Fibroblast of skin of scalp (primary cell): ENCODE data around the gene KDM7A.
"Not testable (repeated sequence)": the region's sequence is repeated elsewhere in the genome, so short reads cannot be mapped to it uniquely, and the experiment has no call there.

Source experiments
- DNase-seq: peaks from one replicate; pipeline ENCODE4 v3.0.0-alpha.2; 2013

The KDM7A gene

GRCh38 chr7:140156460-140157080 is 20.2 kb downstream of the KDM7A start:
- DNase-seq = no peak

GRCh38 chr7:140155428-140155827 is 21.4 kb downstream of the KDM7A start:
- DNase-seq = no peak

GRCh38 chr7:140153666-140154161 is 23.1 kb downstream of the KDM7A start:
- DNase-seq = no peak

- no peak for DNase-seq
Measured at GRCh38 chr7:140146574-140146973, 30.2 kb downstream of the KDM7A start.

- DNase-seq = no peak
Measured at GRCh38 chr7:140145709-140146108, 31.1 kb downstream of the KDM7A start.

GRCh38 chr7:140144821-140145220 is 32.0 kb downstream of the KDM7A start:
- DNase-seq = no peak

- DNase-seq = no peak
Measured at GRCh38 chr7:140143997-140144396, 32.8 kb downstream of the KDM7A start.

GRCh38 chr7:140142031-140142430 is 34.8 kb downstream of the KDM7A start:
- DNase-seq = no peak

- no peak for DNase-seq
Measured at GRCh38 chr7:140141256-140141655, 35.5 kb downstream of the KDM7A start.

GRCh38 chr7:140137078-140137477 is 39.7 kb downstream of the KDM7A start:
- no peak for DNase-seq

GRCh38 chr7:140136073-140136472 is 40.7 kb downstream of the KDM7A start:
- no peak for DNase-seq

- no peak for DNase-seq
Measured at GRCh38 chr7:140134039-140134438, 42.7 kb downstream of the KDM7A start.

GRCh38 chr7:140127360-140128127 is 49.2 kb downstream of the KDM7A start:
- no peak for DNase-seq

GRCh38 chr7:140126435-140127034 is 50.2 kb downstream of the KDM7A start:
- no peak for DNase-seq

- DNase-seq = no peak
Measured at GRCh38 chr7:140122965-140123364, 53.8 kb downstream of the KDM7A start.

- DNase-seq = no peak
Measured at GRCh38 chr7:140121326-140121725, 55.5 kb downstream of the KDM7A start.

GRCh38 chr7:140114817-140115216 is 62.0 kb downstream of the KDM7A start:
- DNase-seq = not testable (repeated sequence)

- not testable (repeated sequence) for DNase-seq
Measured at GRCh38 chr7:140108777-140109176, 68.0 kb downstream of the KDM7A start.

- DNase-seq = no peak
Measured at GRCh38 chr7:140096459-140096858, 80.3 kb downstream of the KDM7A start.

- no peak for DNase-seq
Measured at GRCh38 chr7:140093375-140093774, 83.4 kb downstream of the KDM7A start.

- no peak for DNase-seq
Measured at GRCh38 chr7:140085447-140085846, 91.3 kb downstream of the KDM7A start.

GRCh38 chr7:140084972-140085371 is 91.8 kb downstream of the KDM7A start:
- DNase-seq = no peak

- DNase-seq = no peak
Measured at GRCh38 chr7:140084142-140084655, 92.6 kb downstream of the KDM7A start.
